K562 (cell line): ENCODE measurements around the gene CHST15. TPM values are rescaled to one million over a fixed set of nuclear protein-coding genes. Genes with fewer than 3 reads are reported as not detected.

Experiments
- ASH1L ChIP-seq: fragments of 450-650 bp; IDR thresholded peaks from 2 replicates; pipeline ENCODE4 v1.6.1; 2018; ENCODE audit warnings: borderline replicate concordance, mild to moderate bottlenecking, low read depth; ENCODE audit not compliant: partially characterized antibody
- BRF1 ChIP-seq: IDR thresholded peaks from 3 replicates; pipeline ENCODE4 v1.6.1; 2011; ENCODE audit warnings: borderline replicate concordance, mild to moderate bottlenecking; ENCODE audit not compliant: insufficient read length; ENCODE audit errors: extremely low read depth
- NBN ChIP-seq: fragments of 450-650 bp; IDR thresholded peaks from 2 replicates; pipeline ENCODE4 v1.6.1; 2016; ENCODE audit warnings: low read depth, mild to moderate bottlenecking
- SRF ChIP-seq, 2 experiments: fragments of 250-450, 450-650 bp in 1 of 2; sonication (Bioruptor Pico) in 1 of 2; sonication (generic) in 1 of 2; formaldehyde crosslinking; IDR thresholded peaks; 2 replicates each; pipeline versions ENCODE4 v1.5.0 to v1.5.1; 2020 to 2022; ENCODE audit warnings: mild to moderate bottlenecking in 1 of 2, missing genetic modification reagents in 1 of 2
- ZNF57 ChIP-seq: fragments of 450-650 bp; formaldehyde crosslinking; IDR thresholded peaks from 2 replicates; pipeline ENCODE4 v1.4.0; 2020; ENCODE audit warnings: mild to moderate bottlenecking, moderate library complexity
- polyA plus RNA-seq, 8 experiments: library from polyadenylated mRNA; depleted of rRNA in 4 of 8; stranded (reverse) in 5 of 8; unstranded in 3 of 8; fragments of >200 nt; fragmentation: Nextera tagmentation in 2 of 8; fragmentation: Illumina TruSeq in 1 of 8; extraction: Ambion mirVana in 2 of 8; extraction: Trizol in 1 of 8; gene quantifications; 2 replicates each; pipeline versions ENCODE4 v1.2.1 to v1.2.3, GENCODE V29; 2011 to 2014; ENCODE audit warnings: inconsistent platforms in 1 of 8, missing spikeins in 1 of 8
- total RNA-seq, 7 experiments: library from RNA; depleted of rRNA in 6 of 7; stranded (reverse); fragments of >200 nt in 6 of 7; fragmentation: Illumina TruSeq in 2 of 7; extraction: Trizol in 2 of 7; gene quantifications; 2 replicates each; pipeline versions ENCODE4 v1.2.1 to v1.2.3, GENCODE V29; 2011 to 2021; ENCODE audit warnings: low replicate concordance in 1 of 7
- TF ChIP-seq, protein P1 (sequence below), 2 experiments: fragments of 450-650 bp in 1 of 2; sonication (generic) in 1 of 2; formaldehyde crosslinking in 1 of 2; IDR thresholded peaks in 1 of 2; conservative IDR thresholded peaks in 1 of 2; 2 replicates each; pipeline versions ENCODE4 v1.6.1 to v1.8.1; 2016 to 2023; ENCODE audit warnings: mild to moderate bottlenecking in 2 of 2, moderate library complexity in 2 of 2, inconsistent platforms in 1 of 2, missing genetic modification reagents in 1 of 2
- TF ChIP-seq, protein P2 (sequence below): sonication (generic); formaldehyde crosslinking; IDR thresholded peaks from 2 replicates; pipeline ENCODE4 v1.8.0; 2023; ENCODE audit warnings: mild to moderate bottlenecking, missing genetic modification reagents
- TF ChIP-seq, protein P3 (sequence below), 2 experiments: fragments of 450-650 bp in 1 of 2; IDR thresholded peaks; 2 replicates each; pipeline ENCODE4 v1.6.1; 2011 to 2017; ENCODE audit warnings: low read depth in 2 of 2, antibody characterized with exemption in 1 of 2, borderline replicate concordance in 1 of 2, low read length in 1 of 2, mild to moderate bottlenecking in 1 of 2, mixed read lengths in 1 of 2; ENCODE audit not compliant: control insufficient read depth in 1 of 2

CHST15 gene
- total and polyA plus RNA-seq, 9 of the 15 experiments (the other 6 are each of a cell fraction or from before 2014, with no cell fraction given), result 0.04 to 0.16 (median 0.08) TPM

DNA sequence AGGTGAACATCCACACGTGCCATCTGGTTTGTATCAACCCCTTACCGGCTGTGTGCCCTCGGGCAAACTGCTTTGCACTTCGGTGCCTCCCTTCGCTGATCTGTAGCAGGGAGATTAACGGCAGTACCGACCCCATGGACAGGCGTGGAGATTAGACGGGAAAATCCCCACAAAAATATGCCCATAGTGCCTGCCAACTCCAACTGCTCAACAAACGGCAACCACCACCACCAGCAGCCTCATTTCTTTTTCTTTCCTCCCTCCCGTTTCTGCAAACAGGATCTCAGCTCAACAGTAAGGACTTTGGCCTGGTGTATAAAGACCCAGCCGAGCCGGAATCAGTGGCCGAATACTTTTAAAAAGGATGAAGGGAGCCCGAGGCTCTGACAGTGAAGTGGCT lies 31.0 kb downstream of the CHST15 start (continued):
- TF ChIP-seq, protein P1, sequence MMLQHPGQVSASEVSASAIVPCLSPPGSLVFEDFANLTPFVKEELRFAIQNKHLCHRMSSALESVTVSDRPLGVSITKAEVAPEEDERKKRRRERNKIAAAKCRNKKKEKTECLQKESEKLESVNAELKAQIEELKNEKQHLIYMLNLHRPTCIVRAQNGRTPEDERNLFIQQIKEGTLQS (IDR thresholded peaks at IDR 0.05), result no peak
- TF ChIP-seq, protein P1 (CRISPR knock-in tag; conservative IDR thresholded peaks at IDR 0.05), result no peak
- TF ChIP-seq, protein P2, sequence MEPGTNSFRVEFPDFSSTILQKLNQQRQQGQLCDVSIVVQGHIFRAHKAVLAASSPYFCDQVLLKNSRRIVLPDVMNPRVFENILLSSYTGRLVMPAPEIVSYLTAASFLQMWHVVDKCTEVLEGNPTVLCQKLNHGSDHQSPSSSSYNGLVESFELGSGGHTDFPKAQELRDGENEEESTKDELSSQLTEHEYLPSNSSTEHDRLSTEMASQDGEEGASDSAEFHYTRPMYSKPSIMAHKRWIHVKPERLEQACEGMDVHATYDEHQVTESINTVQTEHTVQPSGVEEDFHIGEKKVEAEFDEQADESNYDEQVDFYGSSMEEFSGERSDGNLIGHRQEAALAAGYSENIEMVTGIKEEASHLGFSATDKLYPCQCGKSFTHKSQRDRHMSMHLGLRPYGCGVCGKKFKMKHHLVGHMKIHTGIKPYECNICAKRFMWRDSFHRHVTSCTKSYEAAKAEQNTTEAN (CRISPR knock-in tag), result no peak
- TF ChIP-seq NBN (no peak), SRF (CRISPR knock-in tag; IDR thresholded peaks at IDR 0.05) (no peak), BRF1 (no peak), ZNF57 (no peak), ASH1L (no peak)
- TF ChIP-seq, protein P3, sequence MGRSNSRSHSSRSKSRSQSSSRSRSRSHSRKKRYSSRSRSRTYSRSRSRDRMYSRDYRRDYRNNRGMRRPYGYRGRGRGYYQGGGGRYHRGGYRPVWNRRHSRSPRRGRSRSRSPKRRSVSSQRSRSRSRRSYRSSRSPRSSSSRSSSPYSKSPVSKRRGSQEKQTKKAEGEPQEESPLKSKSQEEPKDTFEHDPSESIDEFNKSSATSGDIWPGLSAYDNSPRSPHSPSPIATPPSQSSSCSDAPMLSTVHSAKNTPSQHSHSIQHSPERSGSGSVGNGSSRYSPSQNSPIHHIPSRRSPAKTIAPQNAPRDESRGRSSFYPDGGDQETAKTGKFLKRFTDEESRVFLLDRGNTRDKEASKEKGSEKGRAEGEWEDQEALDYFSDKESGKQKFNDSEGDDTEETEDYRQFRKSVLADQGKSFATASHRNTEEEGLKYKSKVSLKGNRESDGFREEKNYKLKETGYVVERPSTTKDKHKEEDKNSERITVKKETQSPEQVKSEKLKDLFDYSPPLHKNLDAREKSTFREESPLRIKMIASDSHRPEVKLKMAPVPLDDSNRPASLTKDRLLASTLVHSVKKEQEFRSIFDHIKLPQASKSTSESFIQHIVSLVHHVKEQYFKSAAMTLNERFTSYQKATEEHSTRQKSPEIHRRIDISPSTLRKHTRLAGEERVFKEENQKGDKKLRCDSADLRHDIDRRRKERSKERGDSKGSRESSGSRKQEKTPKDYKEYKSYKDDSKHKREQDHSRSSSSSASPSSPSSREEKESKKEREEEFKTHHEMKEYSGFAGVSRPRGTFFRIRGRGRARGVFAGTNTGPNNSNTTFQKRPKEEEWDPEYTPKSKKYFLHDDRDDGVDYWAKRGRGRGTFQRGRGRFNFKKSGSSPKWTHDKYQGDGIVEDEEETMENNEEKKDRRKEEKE (IDR thresholded peaks at IDR 0.05; ENCODE audit: borderline replicate concordance in 1 of 2, control insufficient read depth in 1 of 2, low read depth in 2 of 2, low read length in 1 of 2), result no peak
